Stimulated activated CD4-positive, alpha-beta T cell treated with anti-CD3 and anti-CD28 coated beads, Interleukin-15, amount 100 ng/mL, for 1 hour (primary cell): Measurements from ENCODE around the gene CTXND2.
A peak's percentile ranks its signal among the peaks of the same experiment; 100 is the strongest.
"Not testable (repeated sequence)": the region's sequence is repeated elsewhere in the genome, so short reads cannot be mapped to it uniquely, and the experiment has no call there.

ENCODE experiments used
- DNase-seq, 2 donors: peaks; one replicate each; pipeline ENCODE4 v3.0.0-alpha.2; 2020; ENCODE audit warnings: low read depth in 1 of 2, low spot score in 1 of 2

The CTXND2 gene

GRCh38 chr1:150890033-150890416 is 3.1 kb downstream of the CTXND2 start:
- no peak for DNase-seq

GRCh38 chr1:150893336-150893913 is 6.5 kb downstream of the CTXND2 start:
- no peak for DNase-seq

GRCh38 chr1:150895618-150896017 is 8.7 kb downstream of the CTXND2 start:
- DNase-seq = no peak

- DNase-seq = not testable (repeated sequence)
Observed at GRCh38 chr1:150899795-150900194, 12.9 kb downstream of the CTXND2 start.

- no peak for DNase-seq
Observed at GRCh38 chr1:150902346-150902745, 15.4 kb downstream of the CTXND2 start.

- DNase-seq = no peak
Observed at GRCh38 chr1:150902751-150903150, 15.8 kb downstream of the CTXND2 start.

GRCh38 chr1:150905301-150905700 is 18.4 kb downstream of the CTXND2 start:
- no peak for DNase-seq

GRCh38 chr1:150906329-150906728 is 19.4 kb downstream of the CTXND2 start:
- no peak for DNase-seq

GRCh38 chr1:150906813-150907212 is 19.9 kb downstream of the CTXND2 start:
- no peak for DNase-seq

- no peak for DNase-seq
Observed at GRCh38 chr1:150909585-150910180, 22.7 kb downstream of the CTXND2 start.

GRCh38 chr1:150912623-150913022 is 25.7 kb downstream of the CTXND2 start:
- no peak for DNase-seq

- no peak for DNase-seq
Observed at GRCh38 chr1:150917387-150917786, 30.5 kb downstream of the CTXND2 start.

GRCh38 chr1:150922519-150922975 is 35.6 kb downstream of the CTXND2 start:
- DNase-seq = peak; percentile 42 to 55

GRCh38 chr1:150925080-150925479 is 38.1 kb downstream of the CTXND2 start:
- DNase-seq = no peak

- peak; percentile 82 to 83 for DNase-seq
Observed at GRCh38 chr1:150926097-150926741, 39.3 kb downstream of the CTXND2 start, which contains the start of gene SETDB1. Gene SETDB1 (plus strand): TSS chr1:150926363. CDS start chr1:150927715, 1,352 bp downstream.

GRCh38 chr1:150927624-150928023 is 40.7 kb downstream of the CTXND2 start:
- DNase-seq = no peak

- no peak for DNase-seq
Observed at GRCh38 chr1:150928286-150928685, 41.4 kb downstream of the CTXND2 start.

GRCh38 chr1:150928775-150929174 is 41.8 kb downstream of the CTXND2 start:
- DNase-seq = not testable (repeated sequence)

- DNase-seq = no peak
Observed at GRCh38 chr1:150931773-150932172, 44.8 kb downstream of the CTXND2 start.

GRCh38 chr1:150944856-150945255 is 57.9 kb downstream of the CTXND2 start:
- no peak for DNase-seq

GRCh38 chr1:150954708-150955107 is 67.8 kb downstream of the CTXND2 start:
- DNase-seq = no peak

GRCh38 chr1:150955280-150955679 is 68.3 kb downstream of the CTXND2 start:
- no peak for DNase-seq
